HG02973 (cell line): ENCODE measurements around the gene KCNMA1.

Experiments
- ATAC-seq: cut with Tn5 transposase; IDR thresholded peaks from one replicate; pipeline ENCODE4 v1.9.1; 2021; ENCODE audit warnings: moderate library complexity; ENCODE audit not compliant: unreplicated experiment

Gene KCNMA1

GRCh38 chr10:77562742-77563141 lies 74.9 kb downstream of the KCNMA1 start:
- ATAC-seq: no peak

- ATAC-seq: no peak
These were observed 75.6 kb downstream of the KCNMA1 start for GRCh38 chr10:77561991-77562390.

- no peak for ATAC-seq
These were observed 77.1 kb downstream of the KCNMA1 start for GRCh38 chr10:77560471-77560870.

- ATAC-seq: no peak
These were observed 77.6 kb downstream of the KCNMA1 start for GRCh38 chr10:77560052-77560451.

- no peak for ATAC-seq
These were observed 80.5 kb downstream of the KCNMA1 start for GRCh38 chr10:77556990-77557601.

GRCh38 chr10:77555591-77556212 lies 81.9 kb downstream of the KCNMA1 start:
- ATAC-seq: no peak

GRCh38 chr10:77554996-77555397 lies 82.6 kb downstream of the KCNMA1 start:
- ATAC-seq: no peak

GRCh38 chr10:77553966-77554365 lies 83.6 kb downstream of the KCNMA1 start:
- no peak for ATAC-seq

- ATAC-seq: no peak
These were observed 84.3 kb downstream of the KCNMA1 start for GRCh38 chr10:77553311-77553710.

- ATAC-seq: no peak
These were observed 85.4 kb downstream of the KCNMA1 start for GRCh38 chr10:77552252-77552651.

- ATAC-seq: no peak
These were observed 87.2 kb downstream of the KCNMA1 start for GRCh38 chr10:77550378-77550777.

GRCh38 chr10:77548671-77549070 lies 88.9 kb downstream of the KCNMA1 start:
- ATAC-seq: no peak

- ATAC-seq: no peak
These were observed 89.5 kb downstream of the KCNMA1 start for GRCh38 chr10:77548157-77548556.

- ATAC-seq: no peak
These were observed 90.1 kb downstream of the KCNMA1 start for GRCh38 chr10:77547307-77548050.

- ATAC-seq: no peak
These were observed 91.6 kb downstream of the KCNMA1 start for GRCh38 chr10:77546042-77546441.

GRCh38 chr10:77545585-77545984 lies 92.0 kb downstream of the KCNMA1 start:
- ATAC-seq: no peak

GRCh38 chr10:77544617-77545016 lies 93.0 kb downstream of the KCNMA1 start:
- no peak for ATAC-seq

GRCh38 chr10:77542710-77543259 lies 94.8 kb downstream of the KCNMA1 start:
- no peak for ATAC-seq

GRCh38 chr10:77541944-77542343 lies 95.7 kb downstream of the KCNMA1 start:
- no peak for ATAC-seq

GRCh38 chr10:77541247-77541646 lies 96.4 kb downstream of the KCNMA1 start:
- ATAC-seq: no peak

- ATAC-seq: no peak
These were observed 98.3 kb downstream of the KCNMA1 start for GRCh38 chr10:77539147-77539935.
